H1 (cell line): ENCODE measurements around the gene FSD1L.

ENCODE experiments used
- BRCA1 ChIP-seq: IDR thresholded peaks from 2 replicates; pipeline ENCODE4 v1.6.1; 2012; ENCODE audit warnings: low read depth, low read length, improper control_type of control experiment
- POLR2A ChIP-seq, 2 experiments: IDR thresholded peaks; 1 replicate in 1 of 2; 2 replicates in 1 of 2; pipeline ENCODE4 v1.6.1; 2011; ENCODE audit warnings: low read depth in 2 of 2, low read length in 2 of 2, mild to moderate bottlenecking in 2 of 2; ENCODE audit errors: control extremely low read depth in 1 of 2
- SUZ12 ChIP-seq: fragments of 200-600 bp; sonication (generic); IDR thresholded peaks from 2 replicates; pipeline ENCODE4 v1.6.1; 2012; ENCODE audit warnings: mild to moderate bottlenecking, inconsistent platforms, low read length, moderate library complexity, mixed read lengths
- TF ChIP-seq, protein P1 (sequence below): IDR thresholded peaks from 2 replicates; pipeline ENCODE4 v1.6.1; 2011; ENCODE audit warnings: low read depth, mild to moderate bottlenecking, low read length; ENCODE audit not compliant: insufficient read depth

DNA sequence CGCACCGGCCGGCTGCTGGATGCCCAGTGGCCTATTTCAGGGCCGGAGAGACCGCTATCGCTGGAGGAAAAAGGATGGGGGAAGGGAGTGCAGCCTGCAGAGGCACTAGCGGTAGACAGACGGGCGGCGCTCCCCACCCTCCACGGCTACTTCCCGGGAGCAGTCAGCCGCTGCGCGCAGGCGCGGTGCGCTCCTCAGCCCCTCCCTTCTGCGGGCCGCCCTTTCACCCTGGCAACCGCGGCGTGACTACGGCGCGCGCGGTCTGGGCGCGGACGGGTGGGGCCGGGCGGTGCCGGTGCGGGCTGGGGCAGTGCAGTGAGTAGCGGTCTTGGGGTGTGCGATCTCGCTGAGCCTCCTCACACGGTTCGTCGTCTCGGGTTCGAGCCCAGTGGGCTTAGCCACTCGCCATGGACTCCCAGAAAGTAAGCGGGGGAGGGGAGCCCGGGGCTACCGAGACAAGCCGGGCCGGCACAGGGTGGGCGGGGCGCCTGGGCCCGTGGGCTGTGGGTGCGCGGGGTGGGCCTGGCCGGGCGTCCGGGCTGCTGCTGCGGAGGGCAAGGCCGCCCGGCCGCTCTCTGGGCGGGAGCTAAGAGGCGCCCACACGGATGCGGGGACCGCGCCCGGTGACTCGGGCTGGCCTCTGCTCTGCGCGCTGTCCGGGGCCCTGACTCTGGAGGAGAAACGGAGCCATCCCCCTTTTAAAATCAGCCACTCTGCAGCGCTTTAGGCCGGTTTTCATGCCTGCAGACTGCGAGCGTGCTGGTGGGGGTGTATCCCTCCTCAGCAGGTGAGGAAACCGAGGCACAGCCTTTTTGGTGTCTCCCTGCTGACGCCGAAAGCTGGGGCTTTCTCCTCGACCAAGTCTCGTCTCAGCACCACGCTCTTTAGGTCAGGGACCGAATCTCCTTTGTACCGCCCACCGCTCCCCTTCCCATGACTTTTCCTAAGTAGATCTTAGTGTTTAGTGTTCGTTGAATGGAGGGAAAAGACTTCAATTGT lies at the start of gene FSD1L:
- TF ChIP-seq SUZ12 (no peak), BRCA1 (no peak), POLR2A (IDR thresholded peaks at IDR 0.05; ENCODE audit: control extremely low read depth in 1 of 2, low read depth in 2 of 2, low read length in 2 of 2) (no peak; a peak in 2 of 3 replicates)
- TF ChIP-seq, protein P1, sequence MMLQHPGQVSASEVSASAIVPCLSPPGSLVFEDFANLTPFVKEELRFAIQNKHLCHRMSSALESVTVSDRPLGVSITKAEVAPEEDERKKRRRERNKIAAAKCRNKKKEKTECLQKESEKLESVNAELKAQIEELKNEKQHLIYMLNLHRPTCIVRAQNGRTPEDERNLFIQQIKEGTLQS = no peak
